Measurements from ENCODE around the gene ARHGEF11.

- no peak for TF ChIP-seq EZH2 (IDR thresholded peaks at IDR 0.05; ENCODE audit: borderline replicate concordance, low read depth, low read length, poor library complexity, severe bottlenecking)
- TF ChIP-seq, protein P1, sequence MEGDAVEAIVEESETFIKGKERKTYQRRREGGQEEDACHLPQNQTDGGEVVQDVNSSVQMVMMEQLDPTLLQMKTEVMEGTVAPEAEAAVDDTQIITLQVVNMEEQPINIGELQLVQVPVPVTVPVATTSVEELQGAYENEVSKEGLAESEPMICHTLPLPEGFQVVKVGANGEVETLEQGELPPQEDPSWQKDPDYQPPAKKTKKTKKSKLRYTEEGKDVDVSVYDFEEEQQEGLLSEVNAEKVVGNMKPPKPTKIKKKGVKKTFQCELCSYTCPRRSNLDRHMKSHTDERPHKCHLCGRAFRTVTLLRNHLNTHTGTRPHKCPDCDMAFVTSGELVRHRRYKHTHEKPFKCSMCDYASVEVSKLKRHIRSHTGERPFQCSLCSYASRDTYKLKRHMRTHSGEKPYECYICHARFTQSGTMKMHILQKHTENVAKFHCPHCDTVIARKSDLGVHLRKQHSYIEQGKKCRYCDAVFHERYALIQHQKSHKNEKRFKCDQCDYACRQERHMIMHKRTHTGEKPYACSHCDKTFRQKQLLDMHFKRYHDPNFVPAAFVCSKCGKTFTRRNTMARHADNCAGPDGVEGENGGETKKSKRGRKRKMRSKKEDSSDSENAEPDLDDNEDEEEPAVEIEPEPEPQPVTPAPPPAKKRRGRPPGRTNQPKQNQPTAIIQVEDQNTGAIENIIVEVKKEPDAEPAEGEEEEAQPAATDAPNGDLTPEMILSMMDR (conservative IDR thresholded peaks at IDR 0.05; ENCODE audit: low read depth, low read length) = no peak
Measured at GRCh38 chr1:156885880-156886355, 159.6 kb downstream of the ARHGEF11 start.
